Hepatocyte (in vitro differentiated cells): ENCODE results near the gene RAB5IF. TPM values are rescaled to one million over a fixed set of nuclear protein-coding genes. Genes with fewer than 3 reads are reported as not detected.

Experiments used
- DNase-seq: peaks from one replicate; pipeline ENCODE4 v3.0.0-alpha.2; 2016; ENCODE audit warnings: low spot score
- H2AFZ ChIP-seq: fragments of 200-600 bp; sonication (generic); 2 replicates; pipeline ENCODE4 v1.6.0; 2016; ENCODE audit warnings: antibody characterized with exemption, mild to moderate bottlenecking
- H3K27ac ChIP-seq: fragments of 200-600 bp; sonication (generic); 2 replicates; pipeline ENCODE4 v1.5.1; 2016; ENCODE audit warnings: mild to moderate bottlenecking
- H3K27me3 ChIP-seq: fragments of 200-600 bp; sonication (generic); 2 replicates; pipeline ENCODE4 v1.6.1; 2016
- H3K36me3 ChIP-seq: fragments of 200-600 bp; sonication (generic); replicated peaks from 2 replicates; pipeline ENCODE4 v1.5.1; 2016; ENCODE audit warnings: low read depth; ENCODE audit not compliant: insufficient read depth
- H3K4me1 ChIP-seq: fragments of 200-600 bp; sonication (generic); 2 replicates; pipeline ENCODE4 v1.5.1; 2016; ENCODE audit warnings: mild to moderate bottlenecking, moderate library complexity; ENCODE audit not compliant: insufficient read depth
- H3K4me2 ChIP-seq: fragments of 200-600 bp; sonication (generic); 2 replicates; pipeline ENCODE4 v1.6.0; 2016
- H3K4me3 ChIP-seq: fragments of 200-600 bp; sonication (generic); 2 replicates; pipeline ENCODE4 v1.5.1; 2016; ENCODE audit warnings: mild to moderate bottlenecking
- H3K79me2 ChIP-seq: fragments of 200-600 bp; sonication (generic); 2 replicates; pipeline ENCODE4 v1.6.0; 2017; ENCODE audit warnings: mild to moderate bottlenecking
- H3K9me2 ChIP-seq: fragments of 200-600 bp; sonication (generic); replicated peaks from 2 replicates; pipeline ENCODE4 v1.6.0; 2017; ENCODE audit warnings: mild to moderate bottlenecking; ENCODE audit not compliant: insufficient read depth
- H3K9me3 ChIP-seq: fragments of 200-600 bp; sonication (generic); 2 replicates; pipeline ENCODE4 v1.5.1; 2016; ENCODE audit warnings: low read depth, mild to moderate bottlenecking
- H4K20me1 ChIP-seq: fragments of 200-600 bp; sonication (generic); 2 replicates; pipeline ENCODE4 v1.6.0; 2016; ENCODE audit warnings: mild to moderate bottlenecking; ENCODE audit not compliant: insufficient read depth, poor library complexity, severe bottlenecking
- CTCF ChIP-seq: fragments of 200-600 bp; sonication (generic); IDR thresholded peaks from 2 replicates; pipeline ENCODE4 v1.5.1; 2016; ENCODE audit warnings: antibody characterized with exemption, mild to moderate bottlenecking; ENCODE audit not compliant: poor library complexity
- EZH2 ChIP-seq: fragments of 200-600 bp; sonication (generic); IDR thresholded peaks from 2 replicates; pipeline ENCODE4 v1.6.1; 2016; ENCODE audit warnings: antibody characterized with exemption, mild to moderate bottlenecking, borderline replicate concordance
- EZH2phosphoT487 ChIP-seq: fragments of 200-600 bp; sonication (generic); IDR thresholded peaks from one replicate; pipeline ENCODE4 v1.6.1; 2018; ENCODE audit warnings: antibody characterized with exemption, mild to moderate bottlenecking, low read depth, moderate library complexity; ENCODE audit not compliant: unreplicated experiment, severe bottlenecking
- WGBS: methylation state at CpG from one replicate; pipeline ENCODE4 v1.1.6; 2016; ENCODE audit warnings: low lambda C conversion rate; ENCODE audit errors: missing lambda C conversion rate; 5-methylcytosine and 5-hydroxymethylcytosine counted together
- polyA plus RNA-seq: library from polyadenylated mRNA; unstranded; fragments of >200 nt; fragmentation: Nextera tagmentation; extraction: Ambion mirVana; gene quantifications from 2 replicates; pipeline ENCODE4 v1.2.1, GENCODE V29; 2016
- total RNA-seq: library from RNA; depleted of rRNA; stranded (reverse); fragments of >200 nt; gene quantifications from 2 replicates; pipeline ENCODE4 v1.2.3, GENCODE V29; 2014

Gene RAB5IF
- total and polyA plus RNA-seq, 2 experiments from 2014 or later, result 134 to 198 TPM

GRCh38 chr20:36624944-36625324 is 19.4 kb downstream of the RAB5IF start:
- H3K9me3 ChIP-seq, result no peaks in the 10 kb centered on the region
- H3K27me3 ChIP-seq, result no peaks in the 10 kb centered on the region
- H3K79me2 ChIP-seq, result no peaks in the 10 kb centered on the region
- H3K36me3 ChIP-seq, result no peaks in the 10 kb centered on the region
- H3K4me2 ChIP-seq, result no peak overlapping the region
- no peaks in the 10 kb centered on the region for H3K4me1 ChIP-seq
- H2AFZ ChIP-seq, result no peak overlapping the region
- no peak for DNase-seq
- H3K4me3 ChIP-seq, result no peak overlapping the region
- TF ChIP-seq EZH2, result no peak
- 78% methylated on average over 2 of the region's 2 CpGs for WGBS
- H3K9me2 ChIP-seq, result no peaks in the 10 kb centered on the region
- no peaks in the 10 kb centered on the region for H4K20me1 ChIP-seq
- H3K27ac ChIP-seq, result no peak overlapping the region

GRCh38 chr20:36628076-36628475 is 22.5 kb downstream of the RAB5IF start:
- Histone ChIP-seq H3K4me1 (no peaks in the 10 kb centered on the region), H3K36me3 (no peaks in the 10 kb centered on the region), H3K9me2 (no peaks in the 10 kb centered on the region), H3K9me3 (no peaks in the 10 kb centered on the region), H3K4me2 (no peak overlapping the region), H4K20me1 (no peaks in the 10 kb centered on the region), H2AFZ (no peak overlapping the region), H3K79me2 (no peaks in the 10 kb centered on the region), H3K4me3 (no peak overlapping the region), H3K27me3 (no peaks in the 10 kb centered on the region), H3K27ac (no peak overlapping the region)
- DNase-seq, result no peak
- TF ChIP-seq EZH2, result no peak
- no peak for TF ChIP-seq CTCF
- TF ChIP-seq EZH2phosphoT487, result no peak
- WGBS, result 82% methylated on average over 7 of the region's 7 CpGs

GRCh38 chr20:36629719-36630681 is 24.4 kb downstream of the RAB5IF start:
- H3K27ac ChIP-seq, result no peak overlapping the region
- H4K20me1 ChIP-seq, result no peaks in the 10 kb centered on the region
- H3K4me2 ChIP-seq, result no peak overlapping the region
- no peak overlapping the region for H3K4me3 ChIP-seq
- no peaks in the 10 kb centered on the region for H3K9me2 ChIP-seq
- H3K4me1 ChIP-seq, result no peaks in the 10 kb centered on the region
- H2AFZ ChIP-seq, result no peak overlapping the region
- no peaks in the 10 kb centered on the region for H3K9me3 ChIP-seq
- DNase-seq, result no peak
- TF ChIP-seq CTCF (no peak), EZH2 (no peak), EZH2phosphoT487 (no peak)
- no peaks in the 10 kb centered on the region for H3K27me3 ChIP-seq
- H3K79me2 ChIP-seq, result no peaks in the 10 kb centered on the region
- H3K36me3 ChIP-seq, result no peaks in the 10 kb centered on the region
- WGBS, result 85% methylated on average over 15 of the region's 15 CpGs

GRCh38 chr20:36631646-36632045 is 26.1 kb downstream of the RAB5IF start:
- no peaks in the 10 kb centered on the region for H4K20me1 ChIP-seq
- no peak for TF ChIP-seq CTCF
- no peak for TF ChIP-seq EZH2phosphoT487
- no peak for TF ChIP-seq EZH2
- no peak overlapping the region for H3K27ac ChIP-seq
- WGBS, result 89% methylated on average over 6 of the region's 6 CpGs
- H2AFZ ChIP-seq, result no peak overlapping the region
- no peaks in the 10 kb centered on the region for H3K36me3 ChIP-seq
- no peaks in the 10 kb centered on the region for H3K27me3 ChIP-seq
- no peaks in the 10 kb centered on the region for H3K9me3 ChIP-seq
- no peak for DNase-seq
- H3K9me2 ChIP-seq, result no peaks in the 10 kb centered on the region
- H3K79me2 ChIP-seq, result no peaks in the 10 kb centered on the region
- H3K4me3 ChIP-seq, result no peak overlapping the region
- H3K4me2 ChIP-seq, result no peak overlapping the region
- H3K4me1 ChIP-seq, result no peaks in the 10 kb centered on the region
